Measurements from ENCODE around the gene ZAR1.
A peak's percentile ranks its signal among the peaks of the same experiment; 100 is the strongest.
"Not testable (repeated sequence)": the region's sequence is repeated elsewhere in the genome, so short reads cannot be mapped to it uniquely, and the experiment has no call there.

The ZAR1 gene

GRCh38 chr4:48490012-48490679 is at the start of gene ZAR1:
Gene ZAR1 (plus strand): TSS chr4:48490252. CDS start chr4:48490292, 40 bp downstream.
- no peaks in the 10 kb centered on the region for H3K9me3 ChIP-seq (ENCODE audit: low read length)

GRCh38 chr4:48440914-48441313 is 49.1 kb upstream of the ZAR1 start:
- H3K27me3 ChIP-seq (ENCODE audit: insufficient read depth, low read length); H3K4me1 ChIP-seq (ENCODE audit: insufficient read depth, low read length); H3K4me3 ChIP-seq (ENCODE audit: low read length): not testable (repeated sequence)

More at GRCh38 chr4:48490012-48490679, at the start of gene ZAR1:
- Histone ChIP-seq H3K27me3 (ENCODE audit: insufficient read depth, low read length) (no peaks in the 10 kb centered on the region), H3K4me1 (ENCODE audit: insufficient read depth, low read length) (no peaks in the 10 kb centered on the region), H3K36me3 (ENCODE audit: insufficient read depth, low read length) (no peaks in the 10 kb centered on the region), H2AFZ (ENCODE audit: low read depth, low read length) (no peak within 1 kb of the TSS), H3K4me3 (ENCODE audit: low read length) (no peak within 1 kb of the TSS)

GRCh38 chr4:48445704-48446103 is 44.3 kb upstream of the ZAR1 start:
- Histone ChIP-seq H3K4me3 (ENCODE audit: low read length) (no peak overlapping the region), H3K9me3 (ENCODE audit: low read length) (no peaks in the 10 kb centered on the region), H3K4me1 (ENCODE audit: insufficient read depth, low read length) (no peaks in the 10 kb centered on the region), H2AFZ (ENCODE audit: low read depth, low read length) (no peak overlapping the region), H3K27me3 (ENCODE audit: insufficient read depth, low read length) (no peaks in the 10 kb centered on the region), H3K36me3 (ENCODE audit: insufficient read depth, low read length) (no peaks in the 10 kb centered on the region)

More at GRCh38 chr4:48440914-48441313, 49.1 kb upstream of the ZAR1 start:
- H3K36me3 ChIP-seq (ENCODE audit: insufficient read depth, low read length); H3K9me3 ChIP-seq (ENCODE audit: low read length); H2AFZ ChIP-seq (ENCODE audit: low read depth, low read length): not testable (repeated sequence)

GRCh38 chr4:48446642-48447041 is 43.4 kb upstream of the ZAR1 start:
- Histone ChIP-seq H3K36me3 (ENCODE audit: insufficient read depth, low read length) (no peaks in the 10 kb centered on the region), H3K27me3 (ENCODE audit: insufficient read depth, low read length) (no peaks in the 10 kb centered on the region), H3K4me1 (ENCODE audit: insufficient read depth, low read length) (no peaks in the 10 kb centered on the region), H2AFZ (ENCODE audit: low read depth, low read length) (no peak overlapping the region), H3K4me3 (ENCODE audit: low read length) (no peak overlapping the region), H3K9me3 (ENCODE audit: low read length) (no peaks in the 10 kb centered on the region)

- Histone ChIP-seq H2AFZ (ENCODE audit: low read depth, low read length) (no peak overlapping the region), H3K27me3 (ENCODE audit: insufficient read depth, low read length) (no peaks in the 10 kb centered on the region), H3K4me1 (ENCODE audit: insufficient read depth, low read length) (no peaks in the 10 kb centered on the region), H3K36me3 (ENCODE audit: insufficient read depth, low read length) (no peaks in the 10 kb centered on the region), H3K4me3 (ENCODE audit: low read length) (no peak overlapping the region), H3K9me3 (ENCODE audit: low read length) (no peaks in the 10 kb centered on the region)
These were observed 40.9 kb upstream of the ZAR1 start for GRCh38 chr4:48449151-48449550.

GRCh38 chr4:48450740-48451139 is 39.3 kb upstream of the ZAR1 start:
- Histone ChIP-seq H3K4me3 (ENCODE audit: low read length) (no peak overlapping the region), H2AFZ (ENCODE audit: low read depth, low read length) (no peak overlapping the region), H3K36me3 (ENCODE audit: insufficient read depth, low read length) (no peaks in the 10 kb centered on the region), H3K9me3 (ENCODE audit: low read length) (no peaks in the 10 kb centered on the region), H3K4me1 (ENCODE audit: insufficient read depth, low read length) (no peaks in the 10 kb centered on the region), H3K27me3 (ENCODE audit: insufficient read depth, low read length) (no peaks in the 10 kb centered on the region)

GRCh38 chr4:48451656-48452055 is 38.4 kb upstream of the ZAR1 start:
- H3K9me3 ChIP-seq (ENCODE audit: low read length); H3K36me3 ChIP-seq (ENCODE audit: insufficient read depth, low read length); H3K4me1 ChIP-seq (ENCODE audit: insufficient read depth, low read length); H2AFZ ChIP-seq (ENCODE audit: low read depth, low read length); H3K27me3 ChIP-seq (ENCODE audit: insufficient read depth, low read length); H3K4me3 ChIP-seq (ENCODE audit: low read length): not testable (repeated sequence)

- H2AFZ ChIP-seq (ENCODE audit: low read depth, low read length): no peak overlapping the region
- H3K36me3 ChIP-seq (ENCODE audit: insufficient read depth, low read length): no peaks in the 10 kb centered on the region
- no peaks in the 10 kb centered on the region for H3K4me1 ChIP-seq (ENCODE audit: insufficient read depth, low read length)
- no peaks in the 10 kb centered on the region for H3K27me3 ChIP-seq (ENCODE audit: insufficient read depth, low read length)
- no peaks in the 10 kb centered on the region for H3K9me3 ChIP-seq (ENCODE audit: low read length)
- H3K4me3 ChIP-seq (ENCODE audit: low read length): no peak overlapping the region
These were observed 35.5 kb upstream of the ZAR1 start for GRCh38 chr4:48454591-48454990.

GRCh38 chr4:48461000-48461399 is 29.1 kb upstream of the ZAR1 start:
- H3K4me1 ChIP-seq (ENCODE audit: insufficient read depth, low read length): no peaks in the 10 kb centered on the region
- H3K27me3 ChIP-seq (ENCODE audit: insufficient read depth, low read length): no peaks in the 10 kb centered on the region
- H3K9me3 ChIP-seq (ENCODE audit: low read length): peaks cover 2% of the 10 kb centered on the region
- no peak overlapping the region for H3K4me3 ChIP-seq (ENCODE audit: low read length)
- no peak overlapping the region for H2AFZ ChIP-seq (ENCODE audit: low read depth, low read length)
- no peaks in the 10 kb centered on the region for H3K36me3 ChIP-seq (ENCODE audit: insufficient read depth, low read length)

GRCh38 chr4:48462363-48462762 is 27.7 kb upstream of the ZAR1 start:
- Histone ChIP-seq H3K4me1 (ENCODE audit: insufficient read depth, low read length) (no peaks in the 10 kb centered on the region), H3K36me3 (ENCODE audit: insufficient read depth, low read length) (no peaks in the 10 kb centered on the region), H3K4me3 (ENCODE audit: low read length) (no peak overlapping the region), H3K27me3 (ENCODE audit: insufficient read depth, low read length) (no peaks in the 10 kb centered on the region), H2AFZ (ENCODE audit: low read depth, low read length) (no peak overlapping the region), H3K9me3 (ENCODE audit: low read length) (peaks cover 2% of the 10 kb centered on the region)

- Histone ChIP-seq H3K36me3 (ENCODE audit: insufficient read depth, low read length) (no peaks in the 10 kb centered on the region), H3K27me3 (ENCODE audit: insufficient read depth, low read length) (no peaks in the 10 kb centered on the region), H3K4me1 (ENCODE audit: insufficient read depth, low read length) (peaks cover 12% of the 10 kb centered on the region), H2AFZ (ENCODE audit: low read depth, low read length) (no peak overlapping the region), H3K4me3 (ENCODE audit: low read length) (no peak overlapping the region), H3K9me3 (ENCODE audit: low read length) (peaks cover 2% of the 10 kb centered on the region)
These were observed 22.6 kb upstream of the ZAR1 start for GRCh38 chr4:48467442-48467841.

GRCh38 chr4:48467891-48468290 is 22.2 kb upstream of the ZAR1 start:
- H3K36me3 ChIP-seq (ENCODE audit: insufficient read depth, low read length): no peaks in the 10 kb centered on the region
- H3K4me1 ChIP-seq (ENCODE audit: insufficient read depth, low read length): peaks cover 12% of the 10 kb centered on the region
- H2AFZ ChIP-seq (ENCODE audit: low read depth, low read length): no peak overlapping the region
- H3K27me3 ChIP-seq (ENCODE audit: insufficient read depth, low read length): no peaks in the 10 kb centered on the region
- no peak overlapping the region for H3K4me3 ChIP-seq (ENCODE audit: low read length)
- H3K9me3 ChIP-seq (ENCODE audit: low read length): peaks cover 2% of the 10 kb centered on the region

- no peak overlapping the region for H3K4me3 ChIP-seq (ENCODE audit: low read length)
- peaks cover 12% of the 10 kb centered on the region for H3K4me1 ChIP-seq (ENCODE audit: insufficient read depth, low read length)
- no peaks in the 10 kb centered on the region for H3K9me3 ChIP-seq (ENCODE audit: low read length)
- H2AFZ ChIP-seq (ENCODE audit: low read depth, low read length): peak overlapping the region; percentile 1
- no peaks in the 10 kb centered on the region for H3K36me3 ChIP-seq (ENCODE audit: insufficient read depth, low read length)
- H3K27me3 ChIP-seq (ENCODE audit: insufficient read depth, low read length): no peaks in the 10 kb centered on the region
These were observed 19.9 kb upstream of the ZAR1 start for GRCh38 chr4:48470137-48470536.

- Histone ChIP-seq H3K9me3 (ENCODE audit: low read length) (no peaks in the 10 kb centered on the region), H2AFZ (ENCODE audit: low read depth, low read length) (peak overlapping the region; percentile 1), H3K36me3 (ENCODE audit: insufficient read depth, low read length) (no peaks in the 10 kb centered on the region), H3K4me3 (ENCODE audit: low read length) (no peak overlapping the region), H3K4me1 (ENCODE audit: insufficient read depth, low read length) (peaks cover 12% of the 10 kb centered on the region), H3K27me3 (ENCODE audit: insufficient read depth, low read length) (no peaks in the 10 kb centered on the region)
These were observed 19.5 kb upstream of the ZAR1 start for GRCh38 chr4:48470570-48470969.
